Thyroid gland (tissue), 4 donors: Measurements from ENCODE around the gene MIGA2.

Experiments
- CTCF ChIP-seq, 6 experiments: fragments of 200-600 bp in 3 of 6; fragments of 450-650 bp in 3 of 6; sonication (generic) in 3 of 6; IDR thresholded peaks; one replicate each; pipeline ENCODE4 v1.5.1; 2016 to 2019; ENCODE audit warnings: antibody characterized with exemption in 6 of 6, mild to moderate bottlenecking in 2 of 6, inconsistent platforms in 1 of 6, moderate library complexity in 1 of 6
- POLR2A ChIP-seq, 2 donors: fragments of 450-650 bp; IDR thresholded peaks; one replicate each; pipeline ENCODE4 v1.6.1; 2017; ENCODE audit warnings: antibody characterized with exemption in 2 of 2, mild to moderate bottlenecking in 2 of 2, moderate library complexity in 1 of 2

DNA sequence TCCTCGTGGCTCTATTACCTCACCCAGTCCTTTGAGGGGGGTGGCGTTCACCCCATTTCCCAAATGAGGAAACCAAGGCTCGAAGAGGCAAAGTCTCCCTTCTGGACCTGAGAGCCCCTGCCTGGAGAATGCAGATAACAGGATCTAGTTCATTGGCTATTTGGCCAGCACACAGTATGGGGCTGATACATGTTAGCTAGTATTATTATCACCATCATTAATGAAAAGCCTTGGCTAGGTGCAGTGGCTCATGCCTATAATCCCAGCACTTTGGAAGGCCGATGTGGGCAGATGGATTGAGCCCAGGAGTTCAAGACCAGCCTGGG is 12.6 kb upstream of the MIGA2 start:
- TF ChIP-seq CTCF (IDR thresholded peaks at IDR 0.05) (no peak), POLR2A (IDR thresholded peaks at IDR 0.05) (no peak)
